Panc1 (cell line): ENCODE measurements around the gene LHFPL2. TPM values are rescaled to one million over a fixed set of nuclear protein-coding genes. Genes with fewer than 3 reads are reported as not detected.

ENCODE experiments used
- ATAC-seq: fragments of 200-7000 bp; cut with Tn5 transposase; 2 replicates; pipeline ENCODE4 v1.9.1; 2020; ENCODE audit warnings: mild to moderate bottlenecking, moderate library complexity
- BruUV-seq: library from RNA; stranded (reverse); fragments of 400-500 nt; replicated peaks from 2 replicates; lab custom pipeline; 2021; lab: Mats Ljungman, UMichigan
- CTCF ChIA-PET: fragments of 300-600 bp; sonication (Branson Sonifier 250); formaldehyde crosslinking; loops from one replicate; lab custom pipeline; 2022; ENCODE audit warnings: antibody characterized with exemption; lab: Charles Lee
- POLR2A ChIA-PET: fragments of 300-600 bp; sonication (Branson Sonifier 250); formaldehyde crosslinking; loops from one replicate; lab custom pipeline; 2022; ENCODE audit warnings: antibody characterized with exemption; lab: Charles Lee
- DNase-seq: peaks from one replicate; pipeline ENCODE4 v3.0.0-alpha.2; 2010; ENCODE audit warnings: low read depth, low spot score
- H3K27ac ChIP-seq: 2 replicates; pipeline ENCODE4 v1.5.1; 2011; ENCODE audit warnings: mild to moderate bottlenecking, low read length, inconsistent platforms
- H3K27me3 ChIP-seq: fragments of 200-500 bp; sonication (Bioruptor generic); 2 replicates; pipeline ENCODE4 v1.6.0; 2014; ENCODE audit warnings: low read length, inconsistent platforms; ENCODE audit not compliant: control insufficient read depth, insufficient read depth
- H3K36me3 ChIP-seq: fragments of 200-500 bp; sonication (Bioruptor generic); 2 replicates; pipeline ENCODE4 v1.5.1; 2014; ENCODE audit warnings: inconsistent platforms, mild to moderate bottlenecking, low read length, moderate library complexity; ENCODE audit not compliant: control insufficient read depth, insufficient read depth
- H3K4me1 ChIP-seq: 2 replicates; pipeline ENCODE4 v1.5.1; 2011; ENCODE audit warnings: inconsistent platforms, mild to moderate bottlenecking, low read length, moderate library complexity; ENCODE audit not compliant: control insufficient read depth, insufficient read depth
- H3K4me3 ChIP-seq, 2 experiments: 2 replicates each; pipeline ENCODE4 v1.5.1; 2011 to 2012; ENCODE audit warnings: low read depth in 2 of 2, low read length in 2 of 2, mild to moderate bottlenecking in 2 of 2, inconsistent platforms in 1 of 2, moderate library complexity in 1 of 2
- H3K9me3 ChIP-seq: fragments of 200-500 bp; sonication (Bioruptor generic); 2 replicates; pipeline ENCODE4 v1.5.1; 2014; ENCODE audit warnings: low read depth, mild to moderate bottlenecking, inconsistent platforms, low read length, moderate library complexity; ENCODE audit not compliant: control insufficient read depth, insufficient read depth
- CTCF ChIP-seq: fragments of 450-650 bp; IDR thresholded peaks from 2 replicates; pipeline ENCODE4 v1.5.1; 2017; ENCODE audit warnings: mild to moderate bottlenecking
- POLR2AphosphoS5 ChIP-seq: IDR thresholded peaks from 2 replicates; pipeline ENCODE4 v1.6.1; 2012; ENCODE audit warnings: mild to moderate bottlenecking, low read depth, low read length, moderate library complexity
- REST ChIP-seq, 2 experiments: IDR thresholded peaks; 2 replicates each; pipeline ENCODE4 v1.6.1; 2011 to 2012; ENCODE audit warnings: low read depth in 2 of 2, control low read depth in 1 of 2, low read length in 1 of 2, mild to moderate bottlenecking in 1 of 2, moderate library complexity in 1 of 2; ENCODE audit not compliant: insufficient read depth in 1 of 2
- SIN3A ChIP-seq: IDR thresholded peaks from 2 replicates; pipeline ENCODE4 v1.6.1; 2012; ENCODE audit warnings: low read depth, mild to moderate bottlenecking, low read length, moderate library complexity, borderline replicate concordance; ENCODE audit not compliant: insufficient read depth
- TCF7L2 ChIP-seq: IDR thresholded peaks from 2 replicates; pipeline ENCODE4 v1.6.1; 2011; ENCODE audit warnings: mild to moderate bottlenecking, low read depth, low read length, inconsistent platforms
- in situ Hi-C: cut with HindIII; loops from 2 replicates; pipeline ENCODE4 v1.10.0; 2016; ENCODE audit warnings: low sequenced_read_pairs, low pct_unique_long_range_greater_than_20kb
- intact Hi-C: fragments of 100-400 bp; cut with micrococcal nuclease; formaldehyde crosslinking; loops from one replicate; pipeline ENCODE4 v1.10.0; 2022; ENCODE audit not compliant: unreplicated experiment
- total RNA-seq: library from RNA; stranded (reverse); gene quantifications from one replicate; pipeline ENCODE4 v1.2.1, GENCODE V29; 2021; ENCODE audit not compliant: unreplicated experiment

LHFPL2 gene
- total RNA-seq, 1 experiment from 2014 or later, result 25.8 TPM

GRCh38 chr5:78514427-78515330 lies 133.9 kb downstream of the LHFPL2 start:
- intact Hi-C loops (no loop called here), in situ Hi-C loops (no loop called here)
- Histone ChIP-seq H3K9me3 (no peaks in the 10 kb centered on the region), H3K27ac (no peak overlapping the region), H3K4me1 (0 out of 2 replicates have a peak, but pooled peaks cover 4% of the 10 kb centered on the region), H3K4me3 (no peak overlapping the region), H3K36me3 (no peaks in the 10 kb centered on the region), H3K27me3 (no peaks in the 10 kb centered on the region)
- CTCF ChIA-PET, result no interaction called here
- TF ChIP-seq POLR2AphosphoS5 (no peak), CTCF (no peak), TCF7L2 (no peak), REST (IDR thresholded peaks at IDR 0.05; ENCODE audit: insufficient read depth in 1 of 2, low read depth in 2 of 2, low read length in 1 of 2) (no peak), SIN3A (no peak)
- POLR2A ChIA-PET, result no interaction called here
- DNase-seq (no peak), ATAC-seq (no peak)
- BruUV-seq, result no TSS peak

- in situ Hi-C loops (no loop called here), intact Hi-C loops (no loop called here)
- POLR2A ChIA-PET, result no interaction called here
- TF ChIP-seq TCF7L2 (no peak), CTCF (no peak), POLR2AphosphoS5 (no peak), SIN3A (no peak), REST (IDR thresholded peaks at IDR 0.05; ENCODE audit: insufficient read depth in 1 of 2, low read depth in 2 of 2, low read length in 1 of 2) (no peak)
- CTCF ChIA-PET, result no interaction called here
- Histone ChIP-seq H3K36me3 (no peaks in the 10 kb centered on the region), H3K9me3 (no peaks in the 10 kb centered on the region), H3K27me3 (no peaks in the 10 kb centered on the region), H3K4me1 (peaks cover 8% of the 10 kb centered on the region; the same call in 1 of the 2 replicates), H3K4me3 (no peak overlapping the region), H3K27ac (no peak overlapping the region)
- ATAC-seq (no peak), DNase-seq (no peak)
- no TSS peak for BruUV-seq
Observed at GRCh38 chr5:78513441-78513840, 135.1 kb downstream of the LHFPL2 start.
